Endodermal cell (in vitro differentiated cells): ENCODE results near the gene AP3S2. TPM values are rescaled to one million over a fixed set of nuclear protein-coding genes. Genes with fewer than 3 reads are reported as not detected.
A peak's percentile ranks its signal among the peaks of the same experiment; 100 is the strongest.

Experiments
- DNase-seq: peaks from one replicate; pipeline ENCODE4 v3.0.0-alpha.2; 2017
- H3K27ac ChIP-seq: 2 replicates; pipeline ENCODE4 v1.5.1; 2013; ENCODE audit warnings: mild to moderate bottlenecking, low read depth, low read length, moderate library complexity
- H3K27me3 ChIP-seq: 2 replicates; pipeline ENCODE4 v1.6.1; 2013; ENCODE audit warnings: mild to moderate bottlenecking, low read length, moderate library complexity; ENCODE audit not compliant: insufficient read depth, control insufficient read depth, poor library complexity, severe bottlenecking
- H3K36me3 ChIP-seq: 2 replicates; pipeline ENCODE4 v1.7.0; 2013; ENCODE audit warnings: mild to moderate bottlenecking, low read length, moderate library complexity; ENCODE audit not compliant: control insufficient read depth, insufficient read depth
- H3K4me1 ChIP-seq: one replicate; pipeline ENCODE4 v1.7.0; 2013; ENCODE audit warnings: low read length; ENCODE audit not compliant: control insufficient read depth, insufficient read depth
- H3K4me3 ChIP-seq: 2 replicates; pipeline ENCODE4 v1.5.1; 2013; ENCODE audit warnings: mild to moderate bottlenecking, low read length, moderate library complexity
- H3K9ac ChIP-seq: 2 replicates; pipeline ENCODE4 v1.6.1; 2013; ENCODE audit warnings: mild to moderate bottlenecking, low read length, moderate library complexity; ENCODE audit not compliant: poor library complexity, severe bottlenecking; ENCODE audit errors: extremely low read depth
- H3K9me3 ChIP-seq: 2 replicates; pipeline ENCODE4 v1.6.1; 2013; ENCODE audit warnings: mild to moderate bottlenecking, low read length, moderate library complexity; ENCODE audit not compliant: control insufficient read depth
- H3K27ac Mint-ChIP-seq: 2 replicates; pipeline ENCODE4 v1.8.0; 2020; ENCODE audit warnings: mixed read lengths
- H3K27me3 Mint-ChIP-seq: 2 replicates; pipeline ENCODE4 v1.8.0; 2021; ENCODE audit warnings: mild to moderate bottlenecking, mixed read lengths; ENCODE audit not compliant: insufficient read depth
- H3K36me3 Mint-ChIP-seq: 2 replicates; pipeline ENCODE4 v1.8.0; 2020; ENCODE audit warnings: low read depth, mixed read lengths
- H3K4me1 Mint-ChIP-seq: 2 replicates; pipeline ENCODE4 v1.8.0; 2020; ENCODE audit warnings: mixed read lengths
- H3K4me3 Mint-ChIP-seq: 2 replicates; pipeline ENCODE4 v1.8.0; 2020; ENCODE audit warnings: mild to moderate bottlenecking, moderate library complexity, mixed read lengths
- H3K9me3 Mint-ChIP-seq: 2 replicates; pipeline ENCODE4 v1.8.0; 2020; ENCODE audit warnings: mild to moderate bottlenecking, mixed read lengths
- CTCF ChIP-seq: fragments of 200-600 bp; sonication (generic); conservative IDR thresholded peaks from 2 replicates; pipeline ENCODE4 v1.5.0; 2021; ENCODE audit warnings: antibody characterized with exemption, mild to moderate bottlenecking
- WGBS, 2 experiments: methylation state at CpG; one replicate each; pipeline versions ENCODE4 v1.1.5 to v1.1.7; 2013; ENCODE audit warnings: missing lambda C conversion rate in 2 of 2, mixed read lengths in 1 of 2; ENCODE audit not compliant: insufficient coverage in 1 of 2, insufficient read length in 1 of 2; 5-methylcytosine and 5-hydroxymethylcytosine counted together
- total RNA-seq, 2 donors: library from RNA; stranded (reverse); fragmentation: NEBNext Ultra II Directional in 1 of 2; extraction: Animal tissue kit (Norgen Biotek cat#: 25700) in 1 of 2; gene quantifications; 2 replicates in 1 of 2; 3 replicates in 1 of 2; pipeline ENCODE4 v1.2.1, GENCODE V29; 2021

Gene AP3S2
- total RNA-seq, 2 donors from 2014 or later: 39.5 to 54.4 TPM

GRCh38 chr15:89876396-89877082, 17.3 kb downstream of the AP3S2 start:
- WGBS, 2 experiments: 94 to 98% methylated on average over 4 of the region's 4 CpGs

DNA sequence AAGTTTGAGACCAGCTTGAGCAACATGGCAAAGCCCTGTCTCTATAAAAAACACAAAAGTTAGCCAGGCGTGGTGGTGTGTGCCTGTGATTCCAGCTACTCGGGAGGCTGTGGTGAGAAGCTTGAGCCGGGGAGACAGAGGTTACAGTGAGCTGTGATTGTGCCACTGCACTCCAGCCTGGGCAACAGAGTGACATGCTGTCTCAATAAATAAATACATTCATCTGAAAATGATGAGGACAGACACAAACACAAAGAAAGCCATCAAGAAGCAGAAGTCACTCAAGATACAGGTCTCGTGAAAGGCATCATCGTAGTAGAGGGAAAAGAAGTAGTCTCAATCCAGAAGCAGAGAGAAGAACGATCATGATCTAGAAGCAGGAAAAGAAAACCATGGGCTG, 18.1 kb downstream of the AP3S2 start:
- TF ChIP-seq CTCF: no peak
- Mint-ChIP-seq H3K27me3 (no peaks in the 10 kb centered on the region), H3K27ac (no peak overlapping the region), H3K4me3 (no peak overlapping the region), H3K9me3 (no peaks in the 10 kb centered on the region), H3K4me1 (no peaks in the 10 kb centered on the region), H3K36me3 (peaks cover 47% of the 10 kb centered on the region)
- Histone ChIP-seq H3K36me3 (peaks cover 49% of the 10 kb centered on the region), H3K4me1 (no peaks in the 10 kb centered on the region), H3K9me3 (peaks cover 2% of the 10 kb centered on the region), H3K9ac (no peak overlapping the region), H3K4me3 (no peak overlapping the region), H3K27me3 (no peaks in the 10 kb centered on the region), H3K27ac (no peak overlapping the region)
- DNase-seq: no peak
- WGBS, 2 experiments: 85 to 95% methylated on average over 6 of the region's 6 CpGs

More at GRCh38 chr15:89876396-89877082, 17.3 kb downstream of the AP3S2 start:
- Histone ChIP-seq H3K4me1 (no peaks in the 10 kb centered on the region), H3K9ac (no peak overlapping the region), H3K27ac (no peak overlapping the region), H3K36me3 (peaks cover 46% of the 10 kb centered on the region), H3K4me3 (no peak overlapping the region), H3K27me3 (no peaks in the 10 kb centered on the region), H3K9me3 (no peaks in the 10 kb centered on the region)
- H3K9me3 Mint-ChIP-seq: no peaks in the 10 kb centered on the region
- H3K27me3 Mint-ChIP-seq: no peaks in the 10 kb centered on the region
- H3K4me1 Mint-ChIP-seq: no peaks in the 10 kb centered on the region
- H3K4me3 Mint-ChIP-seq: no peak overlapping the region
- no peak for TF ChIP-seq CTCF
- H3K27ac Mint-ChIP-seq: no peak overlapping the region
- H3K36me3 Mint-ChIP-seq: peaks cover 41% of the 10 kb centered on the region
- no peak for DNase-seq

DNA sequence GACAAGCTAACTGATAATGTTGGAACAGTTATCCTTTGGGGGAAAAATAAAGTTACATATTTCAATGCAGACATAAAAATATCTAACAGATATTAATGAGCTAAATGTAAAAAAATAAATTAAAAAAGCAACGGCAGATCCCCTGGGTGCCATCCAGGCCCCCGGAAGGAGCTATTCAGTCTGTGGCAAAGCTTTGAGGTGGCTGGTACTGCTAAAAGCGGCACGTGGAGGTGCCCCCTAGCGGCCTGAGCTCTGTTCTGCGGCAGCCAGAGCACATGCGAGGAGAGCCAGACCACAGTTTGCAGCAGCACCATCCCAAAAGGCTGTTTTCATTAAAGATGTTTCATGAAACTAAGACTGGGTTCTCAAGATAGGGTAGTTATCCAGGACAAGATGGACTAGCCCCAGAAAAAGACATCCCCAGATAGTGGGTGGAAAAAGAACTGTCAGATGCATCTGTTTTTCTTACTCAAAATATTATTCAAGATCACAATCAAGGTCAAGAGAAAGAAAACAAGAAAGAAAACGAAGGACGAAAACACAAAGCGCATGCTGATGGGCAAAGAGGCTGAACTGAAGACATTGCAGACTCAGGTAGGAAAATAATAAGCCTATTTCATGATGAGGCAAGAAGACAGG, 18.7 kb downstream of the AP3S2 start:
- Histone ChIP-seq H3K36me3 (peaks cover 53% of the 10 kb centered on the region), H3K4me1 (no peaks in the 10 kb centered on the region), H3K4me3 (no peak overlapping the region), H3K27ac (no peak overlapping the region), H3K9me3 (peaks cover 9% of the 10 kb centered on the region), H3K9ac (no peak overlapping the region), H3K27me3 (no peaks in the 10 kb centered on the region)
- H3K9me3 Mint-ChIP-seq: peaks cover 1% of the 10 kb centered on the region
- peak; percentile 98 for TF ChIP-seq CTCF
- DNase-seq: peak; percentile 93
- no peaks in the 10 kb centered on the region for H3K4me1 Mint-ChIP-seq
- WGBS, 2 experiments: 44 to 45% methylated on average over 7 to 10 of the region's 10 CpGs
- peaks cover 51% of the 10 kb centered on the region for H3K36me3 Mint-ChIP-seq
- no peak overlapping the region for H3K4me3 Mint-ChIP-seq
- peak overlapping the region; percentile 5 for H3K27ac Mint-ChIP-seq
- H3K27me3 Mint-ChIP-seq: no peaks in the 10 kb centered on the region
